NCI-H2171 (cell line): ENCODE results near the gene GNL1.
"Not testable (repeated sequence)": the region's sequence is repeated elsewhere in the genome, so short reads cannot be mapped to it uniquely, and the experiment has no call there.

Source experiments
- DNase-seq: peaks from one replicate; lab custom pipeline; 2025; lab: John Stamatoyannopoulos, UW

GNL1 gene

GRCh38 chr6:30497261-30497599 lies 59.1 kb downstream of the GNL1 start:
- DNase-seq, result not testable (repeated sequence)

DNA sequence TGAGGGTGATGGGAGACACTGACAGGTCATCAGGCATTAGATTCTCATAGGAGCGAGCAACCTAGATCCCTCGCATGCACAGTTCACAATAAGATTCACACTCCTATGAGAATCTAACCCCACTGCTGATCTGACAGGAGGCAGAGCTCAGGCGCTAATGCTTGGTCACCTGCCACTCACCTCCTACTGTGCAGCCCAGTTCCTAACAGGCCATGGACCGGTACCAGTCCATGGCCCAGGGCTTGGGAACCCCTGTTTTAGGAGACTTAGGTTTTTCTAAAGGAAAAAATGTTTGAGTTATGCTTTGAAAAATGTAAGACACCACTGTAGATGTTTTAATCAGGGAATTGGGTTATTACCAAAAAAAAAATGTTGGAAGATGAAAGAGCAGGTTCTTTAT lies 60.3 kb downstream of the GNL1 start:
- no peak for DNase-seq

- not testable (repeated sequence) for DNase-seq
These were observed 61.2 kb downstream of the GNL1 start for GRCh38 chr6:30495060-30495459.

- DNase-seq, result no peak
These were observed 61.9 kb downstream of the GNL1 start for GRCh38 chr6:30494291-30494861.

DNA sequence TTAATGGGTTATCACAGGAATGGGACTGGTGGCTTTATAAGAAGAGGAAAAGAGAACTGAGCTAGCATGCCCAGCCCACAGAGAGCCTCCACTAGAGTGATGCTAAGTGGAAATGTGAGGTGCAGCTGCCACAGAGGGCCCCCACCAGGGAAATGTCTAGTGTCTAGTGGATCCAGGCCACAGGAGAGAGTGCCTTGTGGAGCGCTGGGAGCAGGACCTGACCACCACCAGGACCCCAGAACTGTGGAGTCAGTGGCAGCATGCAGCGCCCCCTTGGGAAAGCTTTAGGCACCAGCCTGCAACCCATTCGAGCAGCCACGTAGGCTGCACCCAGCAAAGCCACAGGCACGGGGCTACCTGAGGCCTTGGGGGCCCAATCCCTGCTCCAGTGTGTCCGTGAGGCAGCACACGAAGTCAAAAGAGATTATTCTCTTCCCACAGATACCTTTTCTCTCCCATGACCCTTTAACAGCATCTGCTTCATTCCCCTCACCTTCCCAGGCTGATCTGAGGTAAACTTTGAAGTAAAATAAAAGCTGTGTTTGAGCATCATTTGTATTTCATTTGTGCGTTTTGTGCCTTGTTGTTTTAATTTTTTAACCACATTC lies 62.5 kb downstream of the GNL1 start:
- DNase-seq, result no peak

DNA sequence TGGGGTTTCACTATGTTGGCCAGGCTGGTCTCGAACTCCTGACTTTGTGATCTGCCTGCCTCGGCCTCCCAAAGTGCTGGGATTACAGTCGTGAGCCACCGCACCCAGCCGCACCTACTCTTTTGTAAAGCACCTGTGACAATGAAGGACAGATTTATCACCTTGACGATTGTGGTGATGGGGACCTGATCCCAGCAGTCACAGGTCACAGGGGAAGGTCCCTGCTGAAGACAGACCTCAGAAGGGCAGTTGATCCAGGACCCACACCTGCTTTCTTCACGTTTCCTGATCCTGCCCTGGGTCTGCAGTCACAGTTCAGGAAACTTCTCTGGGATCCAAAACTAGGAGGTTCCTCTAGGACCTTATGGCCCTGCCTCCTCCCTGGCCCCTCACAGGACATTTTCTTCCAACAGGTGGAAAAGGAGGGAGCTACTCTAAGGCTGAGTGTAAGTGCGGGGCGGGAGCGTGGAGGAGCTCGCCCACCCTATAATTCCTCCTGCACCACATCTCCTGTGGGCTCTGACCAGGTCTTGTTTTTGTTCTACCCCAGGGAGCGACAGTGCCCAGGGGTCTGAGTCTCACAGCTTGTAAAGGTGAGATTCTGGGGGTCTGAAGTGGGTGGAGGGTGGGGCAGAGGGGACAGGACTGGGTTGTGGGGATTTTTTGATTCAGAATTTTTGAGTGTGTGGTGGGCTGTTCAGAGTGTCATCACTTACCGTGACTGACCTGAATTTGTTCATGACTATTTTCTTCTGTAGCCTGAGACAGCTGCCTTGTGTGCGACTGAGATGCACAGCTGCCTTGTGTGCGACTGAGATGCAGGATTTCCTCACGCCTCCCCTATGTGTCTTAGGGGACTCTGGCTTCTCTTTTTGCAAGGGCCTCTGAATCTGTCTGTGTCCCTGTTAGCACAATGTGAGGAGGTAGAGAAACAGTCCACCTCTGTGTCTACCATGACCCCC lies 64.0 kb downstream of the GNL1 start:
- DNase-seq, result no peak
